HL-60 (cell line): ENCODE data around the gene PMVK.
A peak's percentile ranks its signal among the peaks of the same experiment; 100 is the strongest.

Source experiments
- CTCF ChIP-seq: IDR thresholded peaks from one replicate; pipeline ENCODE4 v1.5.1; 2011; ENCODE audit warnings: low read length, control low read depth, inconsistent platforms; ENCODE audit not compliant: insufficient read depth
- POLR2AphosphoS5 ChIP-seq: IDR thresholded peaks from 2 replicates; pipeline ENCODE4 v1.6.1; 2012; ENCODE audit warnings: low read depth
- SPI1 ChIP-seq: IDR thresholded peaks from 2 replicates; pipeline ENCODE4 v1.6.1; 2012; ENCODE audit warnings: low read depth, mild to moderate bottlenecking, borderline replicate concordance
- TF ChIP-seq, protein P1 (sequence below): IDR thresholded peaks from 2 replicates; pipeline ENCODE4 v1.6.1; 2012; ENCODE audit warnings: low read depth; ENCODE audit not compliant: insufficient replicate concordance

DNA sequence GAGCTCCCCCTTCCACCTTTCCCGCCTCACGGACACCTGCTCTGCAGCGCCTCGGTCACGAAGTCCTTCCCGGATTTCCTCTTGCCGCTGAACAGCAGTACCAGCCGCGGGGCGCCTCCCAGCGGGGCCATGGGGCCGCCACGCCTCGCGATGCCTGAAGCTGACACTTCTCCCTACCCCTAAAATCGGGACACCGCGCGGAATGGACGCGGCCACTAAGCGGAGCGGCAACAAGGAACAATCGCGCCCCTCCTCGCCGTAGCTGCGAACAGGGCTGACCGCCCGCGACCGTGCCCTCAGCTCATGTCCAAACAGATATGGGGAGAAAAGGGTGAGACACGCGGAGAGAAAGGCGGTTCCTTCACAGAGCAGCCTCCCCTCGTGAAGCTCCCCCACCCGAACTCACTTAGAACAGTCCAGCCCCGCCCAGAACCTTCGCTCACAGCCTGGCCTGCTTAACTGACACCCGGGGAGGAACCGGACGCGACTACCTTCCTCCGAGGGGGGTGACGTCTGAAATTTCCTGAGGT, at the start of gene PMVK:
- TF ChIP-seq CTCF (no peak), SPI1 (peak; percentile 30; the same call in 1 of the 2 replicates), POLR2AphosphoS5 (peak; percentile 85)
- TF ChIP-seq, protein P1, sequence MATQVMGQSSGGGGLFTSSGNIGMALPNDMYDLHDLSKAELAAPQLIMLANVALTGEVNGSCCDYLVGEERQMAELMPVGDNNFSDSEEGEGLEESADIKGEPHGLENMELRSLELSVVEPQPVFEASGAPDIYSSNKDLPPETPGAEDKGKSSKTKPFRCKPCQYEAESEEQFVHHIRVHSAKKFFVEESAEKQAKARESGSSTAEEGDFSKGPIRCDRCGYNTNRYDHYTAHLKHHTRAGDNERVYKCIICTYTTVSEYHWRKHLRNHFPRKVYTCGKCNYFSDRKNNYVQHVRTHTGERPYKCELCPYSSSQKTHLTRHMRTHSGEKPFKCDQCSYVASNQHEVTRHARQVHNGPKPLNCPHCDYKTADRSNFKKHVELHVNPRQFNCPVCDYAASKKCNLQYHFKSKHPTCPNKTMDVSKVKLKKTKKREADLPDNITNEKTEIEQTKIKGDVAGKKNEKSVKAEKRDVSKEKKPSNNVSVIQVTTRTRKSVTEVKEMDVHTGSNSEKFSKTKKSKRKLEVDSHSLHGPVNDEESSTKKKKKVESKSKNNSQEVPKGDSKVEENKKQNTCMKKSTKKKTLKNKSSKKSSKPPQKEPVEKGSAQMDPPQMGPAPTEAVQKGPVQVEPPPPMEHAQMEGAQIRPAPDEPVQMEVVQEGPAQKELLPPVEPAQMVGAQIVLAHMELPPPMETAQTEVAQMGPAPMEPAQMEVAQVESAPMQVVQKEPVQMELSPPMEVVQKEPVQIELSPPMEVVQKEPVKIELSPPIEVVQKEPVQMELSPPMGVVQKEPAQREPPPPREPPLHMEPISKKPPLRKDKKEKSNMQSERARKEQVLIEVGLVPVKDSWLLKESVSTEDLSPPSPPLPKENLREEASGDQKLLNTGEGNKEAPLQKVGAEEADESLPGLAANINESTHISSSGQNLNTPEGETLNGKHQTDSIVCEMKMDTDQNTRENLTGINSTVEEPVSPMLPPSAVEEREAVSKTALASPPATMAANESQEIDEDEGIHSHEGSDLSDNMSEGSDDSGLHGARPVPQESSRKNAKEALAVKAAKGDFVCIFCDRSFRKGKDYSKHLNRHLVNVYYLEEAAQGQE: peak; percentile 67
